IMR-90 (cell line): ENCODE data around the gene ATP2B2.

Experiments used
- BHLHE40 ChIP-seq: fragments of 150-350 bp; IDR thresholded peaks from 2 replicates; pipeline ENCODE4 v1.6.1; 2016; ENCODE audit warnings: mild to moderate bottlenecking, low read depth, low read length
- CEBPB ChIP-seq: IDR thresholded peaks from 2 replicates; pipeline ENCODE4 v1.6.1; 2012; ENCODE audit warnings: low read depth, low read length, improper control_type of control experiment
- CHD1 ChIP-seq: IDR thresholded peaks from 2 replicates; pipeline ENCODE4 v1.6.1; 2012; ENCODE audit warnings: low read depth, low read length, improper control_type of control experiment
- FOS ChIP-seq: fragments of 150-350 bp; IDR thresholded peaks from 2 replicates; pipeline ENCODE4 v1.6.1; 2016; ENCODE audit warnings: low read depth, low read length
- MAFK ChIP-seq: IDR thresholded peaks from 2 replicates; pipeline ENCODE4 v1.6.1; 2012; ENCODE audit warnings: low read depth, low read length, improper control_type of control experiment
- MXI1 ChIP-seq: IDR thresholded peaks from 2 replicates; pipeline ENCODE4 v1.6.1; 2012; ENCODE audit warnings: low read depth, mild to moderate bottlenecking, low read length, moderate library complexity, borderline replicate concordance
- POLR2A ChIP-seq: IDR thresholded peaks from 2 replicates; pipeline ENCODE4 v1.6.1; 2012; ENCODE audit warnings: mild to moderate bottlenecking, low read depth, low read length
- RAD21 ChIP-seq: IDR thresholded peaks from 2 replicates; pipeline ENCODE4 v1.6.1; 2012; ENCODE audit warnings: low read length, improper control_type of control experiment
- RFX5 ChIP-seq: IDR thresholded peaks from 2 replicates; pipeline ENCODE4 v1.8.0; 2012; ENCODE audit warnings: low read depth, mild to moderate bottlenecking, low read length, moderate library complexity
- SMC3 ChIP-seq: fragments of 150-350 bp; IDR thresholded peaks from 2 replicates; pipeline ENCODE4 v1.6.1; 2016; ENCODE audit warnings: low read depth, mild to moderate bottlenecking, antibody characterized with exemption, low read length, moderate library complexity
- TF ChIP-seq, protein P1 (sequence below): conservative IDR thresholded peaks from 2 replicates; pipeline ENCODE4 v1.5.1; 2012; ENCODE audit warnings: mild to moderate bottlenecking, low read depth, low read length, improper control_type of control experiment
- TF ChIP-seq, protein P2 (sequence below): fragments of 150-350 bp; IDR thresholded peaks from 2 replicates; pipeline ENCODE4 v1.6.1; 2017; ENCODE audit warnings: mild to moderate bottlenecking, antibody characterized with exemption, low read length, low read depth

DNA sequence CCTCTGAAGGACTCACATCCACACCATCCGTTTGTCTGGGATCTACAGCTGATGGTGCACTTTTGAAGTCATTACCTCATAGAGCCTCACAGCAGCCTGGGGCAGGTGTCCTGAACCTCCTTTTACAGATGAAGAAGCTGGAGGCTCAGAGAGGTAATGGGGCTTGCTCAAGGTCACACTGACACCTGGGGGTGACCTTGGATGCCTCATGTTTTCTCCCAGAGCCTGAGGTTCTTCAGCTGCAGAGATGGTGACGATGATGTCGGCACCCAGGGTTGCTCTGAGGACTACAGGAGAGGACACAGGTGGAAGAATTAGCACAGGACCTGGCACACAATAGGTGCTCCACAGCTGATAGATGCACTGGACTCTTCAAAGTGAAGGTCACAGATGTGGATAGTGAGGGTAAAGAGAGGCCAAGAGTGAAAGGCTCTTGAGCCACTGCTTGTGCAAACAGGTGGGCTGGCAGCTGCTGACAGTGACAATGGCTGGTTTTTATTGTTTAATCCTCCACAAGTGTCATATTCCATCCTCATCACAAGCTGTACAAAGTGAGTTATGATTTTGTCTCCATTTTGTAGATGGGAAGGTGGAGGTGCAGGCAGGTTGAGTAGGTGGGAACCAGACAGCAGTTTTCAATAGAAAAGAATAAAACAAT is 17.4 kb upstream of the ATP2B2 start:
- TF ChIP-seq, protein P1, sequence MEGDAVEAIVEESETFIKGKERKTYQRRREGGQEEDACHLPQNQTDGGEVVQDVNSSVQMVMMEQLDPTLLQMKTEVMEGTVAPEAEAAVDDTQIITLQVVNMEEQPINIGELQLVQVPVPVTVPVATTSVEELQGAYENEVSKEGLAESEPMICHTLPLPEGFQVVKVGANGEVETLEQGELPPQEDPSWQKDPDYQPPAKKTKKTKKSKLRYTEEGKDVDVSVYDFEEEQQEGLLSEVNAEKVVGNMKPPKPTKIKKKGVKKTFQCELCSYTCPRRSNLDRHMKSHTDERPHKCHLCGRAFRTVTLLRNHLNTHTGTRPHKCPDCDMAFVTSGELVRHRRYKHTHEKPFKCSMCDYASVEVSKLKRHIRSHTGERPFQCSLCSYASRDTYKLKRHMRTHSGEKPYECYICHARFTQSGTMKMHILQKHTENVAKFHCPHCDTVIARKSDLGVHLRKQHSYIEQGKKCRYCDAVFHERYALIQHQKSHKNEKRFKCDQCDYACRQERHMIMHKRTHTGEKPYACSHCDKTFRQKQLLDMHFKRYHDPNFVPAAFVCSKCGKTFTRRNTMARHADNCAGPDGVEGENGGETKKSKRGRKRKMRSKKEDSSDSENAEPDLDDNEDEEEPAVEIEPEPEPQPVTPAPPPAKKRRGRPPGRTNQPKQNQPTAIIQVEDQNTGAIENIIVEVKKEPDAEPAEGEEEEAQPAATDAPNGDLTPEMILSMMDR, result no peak
- TF ChIP-seq BHLHE40 (no peak), POLR2A (no peak), CEBPB (no peak), SMC3 (no peak), RFX5 (no peak), CHD1 (no peak), MXI1 (no peak), MAFK (no peak), RAD21 (no peak), FOS (no peak)
- TF ChIP-seq, protein P2, sequence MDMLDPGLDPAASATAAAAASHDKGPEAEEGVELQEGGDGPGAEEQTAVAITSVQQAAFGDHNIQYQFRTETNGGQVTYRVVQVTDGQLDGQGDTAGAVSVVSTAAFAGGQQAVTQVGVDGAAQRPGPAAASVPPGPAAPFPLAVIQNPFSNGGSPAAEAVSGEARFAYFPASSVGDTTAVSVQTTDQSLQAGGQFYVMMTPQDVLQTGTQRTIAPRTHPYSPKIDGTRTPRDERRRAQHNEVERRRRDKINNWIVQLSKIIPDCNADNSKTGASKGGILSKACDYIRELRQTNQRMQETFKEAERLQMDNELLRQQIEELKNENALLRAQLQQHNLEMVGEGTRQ, result no peak
